Measurements from ENCODE around the gene LDLRAD2. TPM values are rescaled to one million over a fixed set of nuclear protein-coding genes. Genes with fewer than 3 reads are reported as not detected.

LDLRAD2 gene
- total RNA-seq, 1 experiment from 2014 or later: not detected

DNA sequence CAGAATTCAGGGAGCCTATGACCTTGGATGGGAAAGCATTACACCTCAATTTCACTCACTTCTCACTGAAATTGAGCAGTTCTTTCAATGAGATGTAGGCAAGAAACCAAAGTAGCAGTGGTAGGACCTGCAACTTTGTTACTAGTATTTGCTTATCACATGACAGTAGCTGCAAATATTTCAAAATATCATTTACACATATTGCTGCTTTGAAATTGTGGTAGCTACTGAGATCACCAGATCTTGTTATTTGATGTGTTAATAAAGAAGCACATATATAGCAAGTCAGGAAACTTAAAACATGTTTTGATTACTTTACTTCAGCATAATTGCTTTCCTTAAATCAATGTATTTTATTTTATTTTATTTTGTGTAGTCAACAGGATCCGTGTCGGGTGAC is 12.9 kb downstream of the LDLRAD2 start:
- H3K4me1 ChIP-seq (ENCODE audit: control insufficient read depth in 1 of 2, insufficient read depth in 2 of 2, low read length in 2 of 2): no peaks in the 10 kb centered on the region
- no peaks in the 10 kb centered on the region for H3K9me3 ChIP-seq (ENCODE audit: control insufficient read depth in 1 of 2, insufficient read depth in 1 of 2, low read depth in 1 of 2, low read length in 2 of 2)
- H2AFZ ChIP-seq (ENCODE audit: low read depth, low read length, poor library complexity, severe bottlenecking): no peak overlapping the region
- no peak overlapping the region for H3K27ac ChIP-seq (ENCODE audit: low read depth, low read length)
- no peaks in the 10 kb centered on the region for H4K20me1 ChIP-seq (ENCODE audit: insufficient read depth)
- no peaks in the 10 kb centered on the region for H3K79me2 ChIP-seq (ENCODE audit: insufficient read depth, low read length)
- no peak overlapping the region for H3K4me3 ChIP-seq (replicated peaks in 1 of 2; ENCODE audit: low read depth in 1 of 2, low read length in 2 of 2)
- POLR2A ChIA-PET: no interaction called here
- no peaks in the 10 kb centered on the region; a peak in 1 of 4 replicates for H3K36me3 ChIP-seq (ENCODE audit: control insufficient read depth in 1 of 2, insufficient read depth in 2 of 2, low read length in 2 of 2)
- no peaks in the 10 kb centered on the region for H3K9me2 ChIP-seq (ENCODE audit: insufficient read depth)
- DNase-seq (ENCODE audit: low read depth, low spot score) (no peak), ATAC-seq (no peak)
- intact Hi-C loops (cut with micrococcal nuclease): no loop called here
- no peaks in the 10 kb centered on the region for H3K27me3 ChIP-seq (ENCODE audit: insufficient read depth, low read length)
- RAD21 ChIA-PET (ENCODE audit: low non-redundant PET in 1 of 2, low total read pairs in 2 of 2, uncharacterized antibody in 2 of 2, unreplicated experiment in 2 of 2): no interaction called here
- no peak overlapping the region for H3K9ac ChIP-seq (ENCODE audit: low read length)
- no TSS peak for BruUV-seq (replicated peaks)
- TF ChIP-seq, protein P1, sequence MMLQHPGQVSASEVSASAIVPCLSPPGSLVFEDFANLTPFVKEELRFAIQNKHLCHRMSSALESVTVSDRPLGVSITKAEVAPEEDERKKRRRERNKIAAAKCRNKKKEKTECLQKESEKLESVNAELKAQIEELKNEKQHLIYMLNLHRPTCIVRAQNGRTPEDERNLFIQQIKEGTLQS (IDR thresholded peaks at IDR 0.05): no peak
- TF ChIP-seq FOSL1 (IDR thresholded peaks at IDR 0.05; ENCODE audit: low read depth) (no peak), JUND (IDR thresholded peaks at IDR 0.05) (no peak), ELF1 (IDR thresholded peaks at IDR 0.05; ENCODE audit: borderline replicate concordance, low read depth) (no peak), SIN3A (IDR thresholded peaks at IDR 0.05; ENCODE audit: low read depth) (no peak), EZH2phosphoT487 (IDR thresholded peaks at IDR 0.05; ENCODE audit: borderline replicate concordance) (no peak), ZNF274 (IDR thresholded peaks at IDR 0.05; ENCODE audit: low read depth, low read length) (no peak), ZFX (IDR thresholded peaks at IDR 0.05) (no peak), YY1 (IDR thresholded peaks at IDR 0.05; ENCODE audit: extremely low read depth, insufficient replicate concordance, low read depth, low read length) (no peak), TCF7L2 (IDR thresholded peaks at IDR 0.05; ENCODE audit: borderline replicate concordance, extremely low read depth, insufficient read depth, insufficient read length) (no peak), CBX3 (IDR thresholded peaks at IDR 0.05; ENCODE audit: low read depth) (no peak), CEBPB (IDR thresholded peaks at IDR 0.05; ENCODE audit: low read depth) (no peak), POLR2A (IDR thresholded peaks at IDR 0.05; ENCODE audit: borderline replicate concordance, extremely low read depth, insufficient read depth, insufficient read length) (no peak), EGR1 (IDR thresholded peaks at IDR 0.05; ENCODE audit: low read depth) (no peak)
- TF ChIP-seq, protein P2, sequence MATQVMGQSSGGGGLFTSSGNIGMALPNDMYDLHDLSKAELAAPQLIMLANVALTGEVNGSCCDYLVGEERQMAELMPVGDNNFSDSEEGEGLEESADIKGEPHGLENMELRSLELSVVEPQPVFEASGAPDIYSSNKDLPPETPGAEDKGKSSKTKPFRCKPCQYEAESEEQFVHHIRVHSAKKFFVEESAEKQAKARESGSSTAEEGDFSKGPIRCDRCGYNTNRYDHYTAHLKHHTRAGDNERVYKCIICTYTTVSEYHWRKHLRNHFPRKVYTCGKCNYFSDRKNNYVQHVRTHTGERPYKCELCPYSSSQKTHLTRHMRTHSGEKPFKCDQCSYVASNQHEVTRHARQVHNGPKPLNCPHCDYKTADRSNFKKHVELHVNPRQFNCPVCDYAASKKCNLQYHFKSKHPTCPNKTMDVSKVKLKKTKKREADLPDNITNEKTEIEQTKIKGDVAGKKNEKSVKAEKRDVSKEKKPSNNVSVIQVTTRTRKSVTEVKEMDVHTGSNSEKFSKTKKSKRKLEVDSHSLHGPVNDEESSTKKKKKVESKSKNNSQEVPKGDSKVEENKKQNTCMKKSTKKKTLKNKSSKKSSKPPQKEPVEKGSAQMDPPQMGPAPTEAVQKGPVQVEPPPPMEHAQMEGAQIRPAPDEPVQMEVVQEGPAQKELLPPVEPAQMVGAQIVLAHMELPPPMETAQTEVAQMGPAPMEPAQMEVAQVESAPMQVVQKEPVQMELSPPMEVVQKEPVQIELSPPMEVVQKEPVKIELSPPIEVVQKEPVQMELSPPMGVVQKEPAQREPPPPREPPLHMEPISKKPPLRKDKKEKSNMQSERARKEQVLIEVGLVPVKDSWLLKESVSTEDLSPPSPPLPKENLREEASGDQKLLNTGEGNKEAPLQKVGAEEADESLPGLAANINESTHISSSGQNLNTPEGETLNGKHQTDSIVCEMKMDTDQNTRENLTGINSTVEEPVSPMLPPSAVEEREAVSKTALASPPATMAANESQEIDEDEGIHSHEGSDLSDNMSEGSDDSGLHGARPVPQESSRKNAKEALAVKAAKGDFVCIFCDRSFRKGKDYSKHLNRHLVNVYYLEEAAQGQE (IDR thresholded peaks at IDR 0.05; ENCODE audit: low read depth): no peak
- TF ChIP-seq, protein P3, sequence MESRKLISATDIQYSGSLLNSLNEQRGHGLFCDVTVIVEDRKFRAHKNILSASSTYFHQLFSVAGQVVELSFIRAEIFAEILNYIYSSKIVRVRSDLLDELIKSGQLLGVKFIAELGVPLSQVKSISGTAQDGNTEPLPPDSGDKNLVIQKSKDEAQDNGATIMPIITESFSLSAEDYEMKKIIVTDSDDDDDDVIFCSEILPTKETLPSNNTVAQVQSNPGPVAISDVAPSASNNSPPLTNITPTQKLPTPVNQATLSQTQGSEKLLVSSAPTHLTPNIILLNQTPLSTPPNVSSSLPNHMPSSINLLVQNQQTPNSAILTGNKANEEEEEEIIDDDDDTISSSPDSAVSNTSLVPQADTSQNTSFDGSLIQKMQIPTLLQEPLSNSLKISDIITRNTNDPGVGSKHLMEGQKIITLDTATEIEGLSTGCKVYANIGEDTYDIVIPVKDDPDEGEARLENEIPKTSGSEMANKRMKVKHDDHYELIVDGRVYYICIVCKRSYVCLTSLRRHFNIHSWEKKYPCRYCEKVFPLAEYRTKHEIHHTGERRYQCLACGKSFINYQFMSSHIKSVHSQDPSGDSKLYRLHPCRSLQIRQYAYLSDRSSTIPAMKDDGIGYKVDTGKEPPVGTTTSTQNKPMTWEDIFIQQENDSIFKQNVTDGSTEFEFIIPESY (IDR thresholded peaks at IDR 0.05; ENCODE audit: extremely low read depth, insufficient replicate concordance, low read length): no peak
- TF ChIP-seq, protein P4, sequence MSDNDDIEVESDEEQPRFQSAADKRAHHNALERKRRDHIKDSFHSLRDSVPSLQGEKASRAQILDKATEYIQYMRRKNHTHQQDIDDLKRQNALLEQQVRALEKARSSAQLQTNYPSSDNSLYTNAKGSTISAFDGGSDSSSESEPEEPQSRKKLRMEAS (IDR thresholded peaks at IDR 0.05): no peak
- CTCF ChIA-PET: no interaction called here
- H3K4me2 ChIP-seq (ENCODE audit: low read length): no peak overlapping the region

Data from HCT116 (cell line).